Hepatocyte (in vitro differentiated cells): Measurements from ENCODE around the gene SIRT1. TPM values are rescaled to one million over a fixed set of nuclear protein-coding genes. Genes with fewer than 3 reads are reported as not detected.
"Not testable (repeated sequence)": the region's sequence is repeated elsewhere in the genome, so short reads cannot be mapped to it uniquely, and the experiment has no call there.

Source experiments
- DNase-seq: peaks from one replicate; pipeline ENCODE4 v3.0.0-alpha.2; 2016; ENCODE audit warnings: low spot score
- H2AFZ ChIP-seq: fragments of 200-600 bp; sonication (generic); 2 replicates; pipeline ENCODE4 v1.6.0; 2016; ENCODE audit warnings: antibody characterized with exemption, mild to moderate bottlenecking
- H3K27ac ChIP-seq: fragments of 200-600 bp; sonication (generic); 2 replicates; pipeline ENCODE4 v1.5.1; 2016; ENCODE audit warnings: mild to moderate bottlenecking
- H3K27me3 ChIP-seq: fragments of 200-600 bp; sonication (generic); 2 replicates; pipeline ENCODE4 v1.6.1; 2016
- H3K36me3 ChIP-seq: fragments of 200-600 bp; sonication (generic); replicated peaks from 2 replicates; pipeline ENCODE4 v1.5.1; 2016; ENCODE audit warnings: low read depth; ENCODE audit not compliant: insufficient read depth
- H3K4me1 ChIP-seq: fragments of 200-600 bp; sonication (generic); 2 replicates; pipeline ENCODE4 v1.5.1; 2016; ENCODE audit warnings: mild to moderate bottlenecking, moderate library complexity; ENCODE audit not compliant: insufficient read depth
- H3K4me2 ChIP-seq: fragments of 200-600 bp; sonication (generic); 2 replicates; pipeline ENCODE4 v1.6.0; 2016
- H3K4me3 ChIP-seq: fragments of 200-600 bp; sonication (generic); 2 replicates; pipeline ENCODE4 v1.5.1; 2016; ENCODE audit warnings: mild to moderate bottlenecking
- H3K79me2 ChIP-seq: fragments of 200-600 bp; sonication (generic); 2 replicates; pipeline ENCODE4 v1.6.0; 2017; ENCODE audit warnings: mild to moderate bottlenecking
- H3K9me2 ChIP-seq: fragments of 200-600 bp; sonication (generic); replicated peaks from 2 replicates; pipeline ENCODE4 v1.6.0; 2017; ENCODE audit warnings: mild to moderate bottlenecking; ENCODE audit not compliant: insufficient read depth
- H3K9me3 ChIP-seq: fragments of 200-600 bp; sonication (generic); 2 replicates; pipeline ENCODE4 v1.5.1; 2016; ENCODE audit warnings: low read depth, mild to moderate bottlenecking
- H4K20me1 ChIP-seq: fragments of 200-600 bp; sonication (generic); 2 replicates; pipeline ENCODE4 v1.6.0; 2016; ENCODE audit warnings: mild to moderate bottlenecking; ENCODE audit not compliant: insufficient read depth, poor library complexity, severe bottlenecking
- EZH2 ChIP-seq: fragments of 200-600 bp; sonication (generic); IDR thresholded peaks from 2 replicates; pipeline ENCODE4 v1.6.1; 2016; ENCODE audit warnings: antibody characterized with exemption, mild to moderate bottlenecking, borderline replicate concordance
- EZH2phosphoT487 ChIP-seq: fragments of 200-600 bp; sonication (generic); IDR thresholded peaks from one replicate; pipeline ENCODE4 v1.6.1; 2018; ENCODE audit warnings: antibody characterized with exemption, mild to moderate bottlenecking, low read depth, moderate library complexity; ENCODE audit not compliant: unreplicated experiment, severe bottlenecking
- WGBS: methylation state at CpG from one replicate; pipeline ENCODE4 v1.1.6; 2016; ENCODE audit warnings: low lambda C conversion rate; ENCODE audit errors: missing lambda C conversion rate; 5-methylcytosine and 5-hydroxymethylcytosine counted together
- polyA plus RNA-seq: library from polyadenylated mRNA; unstranded; fragments of >200 nt; fragmentation: Nextera tagmentation; extraction: Ambion mirVana; gene quantifications from 2 replicates; pipeline ENCODE4 v1.2.1, GENCODE V29; 2016
- total RNA-seq: library from RNA; depleted of rRNA; stranded (reverse); fragments of >200 nt; gene quantifications from 2 replicates; pipeline ENCODE4 v1.2.3, GENCODE V29; 2014
- TF ChIP-seq, protein P1 (sequence below): fragments of 200-600 bp; sonication (generic); IDR thresholded peaks from 2 replicates; pipeline ENCODE4 v1.5.1; 2016; ENCODE audit warnings: antibody characterized with exemption, mild to moderate bottlenecking; ENCODE audit not compliant: poor library complexity

The SIRT1 gene
- total and polyA plus RNA-seq, 2 experiments from 2014 or later: 14.7 to 24.3 TPM

DNA sequence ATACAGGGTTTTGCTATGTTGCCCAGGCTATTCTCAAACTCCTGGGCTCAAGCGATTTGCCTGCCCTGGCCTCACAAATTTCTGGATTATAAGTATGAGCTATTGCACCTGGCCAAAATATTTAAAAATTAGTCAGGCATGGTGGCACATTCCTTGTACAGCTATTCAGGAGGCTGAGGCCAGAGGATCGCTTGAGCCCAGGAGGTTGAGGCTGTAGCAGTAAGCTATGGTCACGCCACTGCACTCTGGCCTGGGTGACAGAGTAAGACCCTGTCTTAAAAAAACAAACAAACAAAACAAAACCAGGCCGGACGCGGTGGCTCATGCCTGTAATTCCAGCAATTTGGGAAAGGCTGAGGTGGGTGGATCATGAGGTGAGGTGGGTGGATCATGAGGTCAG is 14.5 kb upstream of the SIRT1 start:
- Histone ChIP-seq H3K4me3 (no peak overlapping the region), H4K20me1 (no peaks in the 10 kb centered on the region), H3K4me1 (no peaks in the 10 kb centered on the region), H2AFZ (no peak overlapping the region), H3K36me3 (no peaks in the 10 kb centered on the region), H3K4me2 (no peak overlapping the region), H3K79me2 (no peaks in the 10 kb centered on the region), H3K9me3 (no peaks in the 10 kb centered on the region), H3K27me3 (no peaks in the 10 kb centered on the region), H3K9me2 (no peaks in the 10 kb centered on the region), H3K27ac (no peak overlapping the region)
- TF ChIP-seq EZH2phosphoT487 (no peak), EZH2 (no peak)
- TF ChIP-seq, protein P1, sequence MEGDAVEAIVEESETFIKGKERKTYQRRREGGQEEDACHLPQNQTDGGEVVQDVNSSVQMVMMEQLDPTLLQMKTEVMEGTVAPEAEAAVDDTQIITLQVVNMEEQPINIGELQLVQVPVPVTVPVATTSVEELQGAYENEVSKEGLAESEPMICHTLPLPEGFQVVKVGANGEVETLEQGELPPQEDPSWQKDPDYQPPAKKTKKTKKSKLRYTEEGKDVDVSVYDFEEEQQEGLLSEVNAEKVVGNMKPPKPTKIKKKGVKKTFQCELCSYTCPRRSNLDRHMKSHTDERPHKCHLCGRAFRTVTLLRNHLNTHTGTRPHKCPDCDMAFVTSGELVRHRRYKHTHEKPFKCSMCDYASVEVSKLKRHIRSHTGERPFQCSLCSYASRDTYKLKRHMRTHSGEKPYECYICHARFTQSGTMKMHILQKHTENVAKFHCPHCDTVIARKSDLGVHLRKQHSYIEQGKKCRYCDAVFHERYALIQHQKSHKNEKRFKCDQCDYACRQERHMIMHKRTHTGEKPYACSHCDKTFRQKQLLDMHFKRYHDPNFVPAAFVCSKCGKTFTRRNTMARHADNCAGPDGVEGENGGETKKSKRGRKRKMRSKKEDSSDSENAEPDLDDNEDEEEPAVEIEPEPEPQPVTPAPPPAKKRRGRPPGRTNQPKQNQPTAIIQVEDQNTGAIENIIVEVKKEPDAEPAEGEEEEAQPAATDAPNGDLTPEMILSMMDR: no peak
- no peak for DNase-seq
- 98% methylated on average over 6 of the region's 6 CpGs for WGBS

DNA sequence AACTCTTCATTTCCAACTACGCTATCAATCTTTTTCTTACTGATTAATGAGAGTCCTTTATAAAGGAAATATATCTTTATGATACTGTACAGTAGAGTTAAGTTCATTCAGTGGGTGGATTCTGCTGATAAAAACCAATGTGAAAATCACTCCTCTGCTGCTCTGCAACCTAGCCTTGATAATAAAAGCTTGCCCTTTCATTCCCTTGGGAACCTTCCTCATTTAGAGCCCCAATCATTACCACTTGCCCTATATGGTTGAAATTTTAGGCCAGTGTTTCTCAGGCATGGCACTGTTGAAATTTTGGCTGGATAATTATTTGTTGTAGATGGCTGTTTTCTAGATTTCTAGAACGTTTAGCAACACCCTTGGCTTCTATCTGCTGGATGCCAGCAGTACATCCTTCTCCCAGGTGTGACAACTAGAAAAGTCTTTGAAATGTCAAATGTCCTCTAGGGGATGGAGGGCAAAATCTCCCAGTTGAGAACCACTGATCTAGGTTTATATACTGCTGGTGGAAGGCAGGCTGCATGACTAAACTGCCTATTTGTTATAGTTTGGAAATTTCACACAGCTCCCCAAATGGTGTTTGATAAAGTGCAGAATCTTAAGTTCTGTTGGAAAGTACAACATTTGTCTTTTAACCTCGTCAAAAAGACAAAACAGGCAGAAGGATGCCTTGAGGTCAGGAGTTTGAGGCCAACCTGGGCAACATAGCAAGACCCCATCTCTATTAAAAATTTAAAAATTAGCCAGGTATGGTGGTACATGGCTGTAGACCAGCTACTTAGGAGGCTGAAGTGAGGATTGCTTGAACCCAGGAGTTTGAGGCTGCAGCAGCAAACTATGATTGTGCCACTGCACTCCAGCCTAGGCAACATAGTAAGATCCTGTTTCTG is 8.9 kb upstream of the SIRT1 start:
- DNase-seq: no peak
- no peaks in the 10 kb centered on the region for H4K20me1 ChIP-seq
- no peaks in the 10 kb centered on the region for H3K79me2 ChIP-seq
- H3K4me1 ChIP-seq: no peaks in the 10 kb centered on the region
- H3K9me2 ChIP-seq: no peaks in the 10 kb centered on the region
- no peak overlapping the region for H3K4me3 ChIP-seq
- 71% methylated on average over 3 of the region's 3 CpGs for WGBS
- H3K9me3 ChIP-seq: no peaks in the 10 kb centered on the region
- no peaks in the 10 kb centered on the region for H3K36me3 ChIP-seq
- H2AFZ ChIP-seq: no peak overlapping the region
- TF ChIP-seq, protein P1: no peak
- TF ChIP-seq EZH2phosphoT487: no peak
- TF ChIP-seq EZH2: no peak
- H3K27ac ChIP-seq: no peak overlapping the region
- H3K27me3 ChIP-seq: no peaks in the 10 kb centered on the region
- H3K4me2 ChIP-seq: no peak overlapping the region

DNA sequence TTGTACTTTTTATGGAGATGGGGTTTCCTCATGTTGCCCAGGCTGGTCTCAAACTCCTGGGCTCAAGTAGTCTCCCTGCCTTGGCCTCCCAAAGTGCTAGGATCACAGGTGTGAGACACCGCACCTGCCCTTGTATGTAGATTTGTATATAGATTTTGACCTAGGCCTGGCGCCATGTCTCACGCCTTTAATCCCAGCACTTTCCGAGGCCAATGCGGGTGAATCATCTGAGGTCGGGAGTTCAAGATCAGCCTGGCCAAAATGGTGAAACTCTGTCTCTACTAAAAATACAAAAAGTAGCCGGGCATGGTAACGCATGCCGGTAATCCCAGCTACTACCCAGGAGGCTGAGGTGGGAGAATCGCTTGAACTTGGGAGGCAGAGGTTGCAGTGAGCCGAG is 7.0 kb upstream of the SIRT1 start:
- H3K4me2 ChIP-seq, H3K4me3 ChIP-seq, H3K9me3 ChIP-seq, H4K20me1 ChIP-seq, H3K79me2 ChIP-seq, H3K27ac ChIP-seq, H3K9me2 ChIP-seq, H2AFZ ChIP-seq, H3K4me1 ChIP-seq, DNase-seq, H3K36me3 ChIP-seq, H3K27me3 ChIP-seq: not testable (repeated sequence)
- 90% methylated on average over 11 of the region's 11 CpGs for WGBS

DNA sequence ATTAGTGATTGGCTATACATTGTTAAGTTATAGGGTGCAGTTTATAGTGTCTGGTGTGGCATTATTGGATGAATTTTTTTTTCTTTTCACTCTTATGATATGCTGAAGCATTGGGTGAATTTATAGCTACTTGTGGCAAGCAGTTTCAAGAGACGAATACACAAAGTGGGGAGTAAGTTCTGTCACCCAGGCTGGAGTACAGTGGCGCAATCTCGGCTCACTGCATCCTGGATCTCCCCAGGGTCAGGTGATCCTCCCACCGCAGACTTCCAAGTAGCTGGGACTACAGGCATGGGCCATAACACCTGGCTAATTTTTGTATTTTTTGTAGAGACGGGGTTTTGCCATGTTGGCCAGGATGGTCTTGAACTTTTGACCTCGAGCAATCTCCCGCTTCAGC is 6.3 kb upstream of the SIRT1 start:
- TF ChIP-seq EZH2 (no peak), EZH2phosphoT487 (no peak)
- TF ChIP-seq, protein P1: no peak
- Histone ChIP-seq H3K27me3 (no peaks in the 10 kb centered on the region), H3K4me3 (no peak overlapping the region), H3K4me1 (no peaks in the 10 kb centered on the region), H3K9me3 (no peaks in the 10 kb centered on the region), H3K9me2 (no peaks in the 10 kb centered on the region), H2AFZ (no peak overlapping the region), H3K27ac (no peak overlapping the region), H3K4me2 (no peak overlapping the region), H3K36me3 (no peaks in the 10 kb centered on the region), H3K79me2 (no peaks in the 10 kb centered on the region), H4K20me1 (no peaks in the 10 kb centered on the region)
- DNase-seq: no peak
- 89% methylated on average over 7 of the region's 7 CpGs for WGBS
